NCI-H146 treated with DMSO at 0.1 percent for 48 hours (cell line): Measurements from ENCODE around the gene FMN2.

Source experiments
- DNase-seq: peaks from one replicate; lab custom pipeline; 2025; ENCODE audit not compliant: unreplicated experiment; lab: John Stamatoyannopoulos, UW

FMN2 gene

GRCh38 chr1:240474133-240474614 lies 382.5 kb downstream of the FMN2 start:
- DNase-seq, result no peak

GRCh38 chr1:240475832-240476231 lies 384.1 kb downstream of the FMN2 start:
- DNase-seq, result no peak

- DNase-seq, result no peak
Observed at GRCh38 chr1:240478536-240478935, 386.9 kb downstream of the FMN2 start.

- no peak for DNase-seq
Observed at GRCh38 chr1:240484804-240485443, 393.2 kb downstream of the FMN2 start.

GRCh38 chr1:240486611-240487010 lies 394.9 kb downstream of the FMN2 start:
- no peak for DNase-seq

GRCh38 chr1:240487493-240487892 lies 395.8 kb downstream of the FMN2 start:
- no peak for DNase-seq

- DNase-seq, result no peak
Observed at GRCh38 chr1:240491156-240491555, 399.5 kb downstream of the FMN2 start.

GRCh38 chr1:240491796-240492195 lies 400.1 kb downstream of the FMN2 start:
- no peak for DNase-seq

- DNase-seq, result no peak
Observed at GRCh38 chr1:240492832-240493440, 401.3 kb downstream of the FMN2 start.

- DNase-seq, result no peak
Observed at GRCh38 chr1:240495601-240496000, 403.9 kb downstream of the FMN2 start.

- no peak for DNase-seq
Observed at GRCh38 chr1:240496356-240496755, 404.7 kb downstream of the FMN2 start.

- DNase-seq, result no peak
Observed at GRCh38 chr1:240496941-240497340, 405.3 kb downstream of the FMN2 start.

GRCh38 chr1:240497908-240498307 lies 406.2 kb downstream of the FMN2 start:
- DNase-seq, result no peak

GRCh38 chr1:240498335-240498734 lies 406.7 kb downstream of the FMN2 start:
- DNase-seq, result no peak

- DNase-seq, result no peak
Observed at GRCh38 chr1:240499012-240499411, 407.3 kb downstream of the FMN2 start.

- no peak for DNase-seq
Observed at GRCh38 chr1:240500647-240501046, 409.0 kb downstream of the FMN2 start.

GRCh38 chr1:240501115-240501514 lies 409.4 kb downstream of the FMN2 start:
- DNase-seq, result no peak

- no peak for DNase-seq
Observed at GRCh38 chr1:240503036-240503435, 411.4 kb downstream of the FMN2 start.

GRCh38 chr1:240503558-240503957 lies 411.9 kb downstream of the FMN2 start:
- no peak for DNase-seq

GRCh38 chr1:240506176-240506575 lies 414.5 kb downstream of the FMN2 start:
- no peak for DNase-seq

GRCh38 chr1:240508201-240508600 lies 416.5 kb downstream of the FMN2 start:
- DNase-seq, result no peak

GRCh38 chr1:240508950-240509349 lies 417.3 kb downstream of the FMN2 start:
- DNase-seq, result no peak

GRCh38 chr1:240511789-240512188 lies 420.1 kb downstream of the FMN2 start:
- DNase-seq, result no peak
